ENCODE measurements around the gene FABP3.
"Not testable (repeated sequence)": the region's sequence is repeated elsewhere in the genome, so short reads cannot be mapped to it uniquely, and the experiment has no call there.

FABP3 gene

GRCh38 chr1:31397360-31398095, 24.7 kb upstream of the FABP3 start:
- FAIRE-seq: no peak

GRCh38 chr1:31396633-31397351, 23.9 kb upstream of the FABP3 start:
- no peak for FAIRE-seq

- FAIRE-seq: no peak
Measured at GRCh38 chr1:31394584-31395193, 21.8 kb upstream of the FABP3 start.

- FAIRE-seq: no peak
Measured at GRCh38 chr1:31393463-31393862, 20.6 kb upstream of the FABP3 start.

DNA sequence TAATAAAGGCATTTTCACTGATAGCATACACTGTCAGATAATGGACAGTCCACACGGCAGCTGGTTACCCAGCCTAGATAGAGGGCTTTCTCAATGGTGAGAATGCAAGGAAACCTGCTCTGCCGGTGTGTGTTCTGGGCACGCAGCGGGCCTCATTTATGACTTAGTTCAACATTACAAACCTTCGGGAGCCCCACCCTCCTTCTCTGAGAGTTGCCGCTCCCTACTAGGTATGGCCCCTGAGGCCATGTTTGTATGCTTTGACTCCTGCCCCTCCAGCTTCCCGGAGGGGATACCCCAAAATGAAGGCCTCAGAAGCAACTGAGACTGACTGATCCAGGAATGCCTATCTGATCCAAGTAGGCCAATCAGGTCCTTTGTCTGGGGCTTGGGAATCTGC, 17.2 kb upstream of the FABP3 start:
- no peak for FAIRE-seq

DNA sequence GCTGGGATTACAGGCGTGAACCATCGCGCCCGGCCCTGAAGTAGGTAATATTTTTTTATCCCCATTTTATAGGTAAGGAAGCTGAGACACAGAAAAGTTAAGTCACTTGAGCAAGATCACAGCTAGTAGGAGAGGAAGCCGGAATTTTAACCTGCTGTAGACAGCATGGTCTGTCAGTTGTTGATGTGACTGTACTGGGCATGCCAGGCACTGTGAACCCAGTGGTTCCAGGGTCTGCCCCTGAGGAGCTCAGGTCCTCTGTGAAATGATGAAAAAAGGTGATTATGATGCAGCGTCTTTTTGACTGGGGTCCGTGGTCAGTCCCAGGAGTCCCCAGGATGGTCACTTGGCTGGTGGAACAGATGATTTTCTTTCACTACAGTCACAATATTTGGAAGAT, 16.7 kb upstream of the FABP3 start:
- no peak for FAIRE-seq

GRCh38 chr1:31387612-31388011, 14.7 kb upstream of the FABP3 start:
- FAIRE-seq: no peak

DNA sequence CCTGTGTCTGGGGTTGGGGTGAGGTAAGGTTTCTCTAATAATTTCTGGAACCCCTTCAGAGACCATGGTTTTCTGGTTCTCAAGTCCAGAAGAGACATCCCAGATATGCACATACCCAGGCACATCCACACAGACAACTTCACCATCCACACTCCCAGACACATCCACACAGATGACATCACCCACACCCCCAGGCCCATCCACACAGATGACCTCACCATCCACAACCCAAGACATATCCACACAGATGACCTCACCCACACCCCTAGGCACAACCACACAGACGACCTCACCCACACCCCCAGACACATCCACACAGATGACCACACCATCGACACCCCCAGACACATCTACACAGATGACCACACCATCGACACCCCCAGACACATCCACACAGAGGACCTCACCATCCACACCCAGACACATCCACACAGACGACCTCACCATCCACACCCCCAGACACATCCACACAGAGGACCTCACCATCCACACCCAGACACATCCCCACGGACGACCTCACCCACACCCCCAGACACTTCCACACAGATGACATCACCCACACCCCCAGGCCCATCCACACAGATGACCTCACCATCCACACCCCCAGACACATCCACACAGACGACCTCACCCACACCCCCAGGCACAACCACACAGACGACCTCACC, 13.8 kb upstream of the FABP3 start:
- not testable (repeated sequence) for FAIRE-seq

DNA sequence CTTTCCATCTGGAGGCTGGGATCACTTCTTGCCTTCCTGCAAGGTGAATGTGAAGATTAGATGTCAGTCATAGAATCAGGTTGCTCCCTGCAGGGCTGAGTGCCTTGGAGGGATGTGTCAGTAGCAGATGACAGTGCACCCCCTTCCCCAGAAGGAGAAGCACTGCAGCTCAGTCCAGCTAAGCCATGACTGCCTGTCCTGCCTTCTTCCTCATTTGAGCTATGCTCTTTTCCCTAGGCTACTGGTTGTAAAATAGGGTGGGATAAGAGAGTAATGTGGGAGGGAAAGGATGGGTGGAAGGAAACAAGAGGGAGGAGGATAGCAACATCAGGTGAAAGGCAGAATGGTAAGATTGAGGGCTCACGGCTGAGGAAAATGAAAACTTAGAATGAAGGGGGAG, 11.1 kb upstream of the FABP3 start:
- FAIRE-seq: no peak

DNA sequence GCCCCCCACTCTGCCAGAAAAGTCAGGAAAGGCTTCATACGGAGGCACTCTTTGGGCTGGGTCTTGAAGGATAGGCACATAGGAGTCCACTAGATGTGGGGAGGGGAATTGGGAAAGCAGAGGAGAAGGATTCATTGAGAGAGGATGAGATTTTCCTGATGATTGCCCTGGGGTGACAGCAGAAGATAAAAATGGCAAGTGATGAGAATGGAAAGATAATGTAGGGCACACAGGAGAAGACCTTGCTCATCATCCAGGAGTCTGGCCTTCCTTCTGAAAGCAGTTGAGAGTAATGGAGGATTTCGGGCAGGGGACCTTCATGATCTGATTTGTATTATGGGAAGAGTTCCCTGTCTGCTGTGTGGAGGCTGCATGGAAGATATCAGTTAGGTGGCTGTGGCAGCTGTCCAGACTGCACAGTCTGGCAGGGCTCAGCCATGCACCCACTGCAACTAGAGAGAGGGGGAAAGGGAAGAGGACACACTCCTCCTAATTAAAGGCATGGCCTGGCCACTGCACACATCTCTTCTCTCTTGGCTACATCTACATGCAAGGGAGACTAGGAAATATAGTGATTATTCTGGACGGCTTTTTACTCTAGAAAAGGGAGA, 9.6 kb upstream of the FABP3 start:
- no peak for FAIRE-seq

DNA sequence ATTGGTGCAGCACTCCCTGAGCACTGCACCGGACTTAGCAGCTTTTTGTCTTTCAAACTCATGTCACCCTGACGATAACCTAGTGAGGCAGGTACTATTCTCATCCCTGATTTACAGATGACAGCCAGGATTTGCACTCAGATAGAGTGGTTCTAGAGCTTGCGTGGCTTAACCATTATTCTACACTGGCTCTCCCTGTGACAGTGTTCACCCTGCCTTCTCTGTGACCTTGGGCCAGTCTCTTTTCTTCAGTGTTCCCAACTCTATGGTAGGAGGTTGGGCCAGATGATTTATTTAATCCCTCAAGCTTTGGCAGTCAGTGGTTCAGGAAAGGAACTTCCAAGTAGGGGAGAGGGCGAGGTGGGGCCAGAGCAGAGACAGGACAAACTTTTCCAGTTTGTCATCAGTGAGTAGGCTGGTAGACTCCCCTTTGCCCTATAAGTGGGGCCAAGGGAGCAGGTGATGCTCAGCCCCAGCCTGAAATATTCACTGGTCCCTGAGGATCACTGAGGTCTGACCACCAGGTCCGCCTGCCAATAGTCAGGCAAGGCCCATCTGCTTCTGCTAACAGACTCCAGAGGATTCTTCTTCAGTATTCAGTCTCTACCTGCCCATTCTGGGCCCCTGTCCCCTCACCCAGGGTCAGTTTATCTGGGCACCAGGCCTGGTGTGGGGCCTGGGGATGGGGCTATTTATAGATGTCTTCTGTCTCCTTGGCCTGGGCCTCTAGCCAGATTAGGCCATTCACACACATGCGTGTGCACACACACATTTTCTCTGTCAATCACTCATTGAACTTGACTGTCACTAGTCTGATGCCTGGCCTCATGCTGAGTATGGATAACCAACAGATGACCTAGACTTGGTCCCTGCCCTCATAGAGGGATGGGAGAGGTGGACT, 8.8 kb upstream of the FABP3 start:
- no peak for FAIRE-seq

- FAIRE-seq: no peak
Measured at GRCh38 chr1:31380181-31380580, 7.3 kb upstream of the FABP3 start.

- no peak for FAIRE-seq
Measured at GRCh38 chr1:31378001-31378400, 5.1 kb upstream of the FABP3 start.

DNA sequence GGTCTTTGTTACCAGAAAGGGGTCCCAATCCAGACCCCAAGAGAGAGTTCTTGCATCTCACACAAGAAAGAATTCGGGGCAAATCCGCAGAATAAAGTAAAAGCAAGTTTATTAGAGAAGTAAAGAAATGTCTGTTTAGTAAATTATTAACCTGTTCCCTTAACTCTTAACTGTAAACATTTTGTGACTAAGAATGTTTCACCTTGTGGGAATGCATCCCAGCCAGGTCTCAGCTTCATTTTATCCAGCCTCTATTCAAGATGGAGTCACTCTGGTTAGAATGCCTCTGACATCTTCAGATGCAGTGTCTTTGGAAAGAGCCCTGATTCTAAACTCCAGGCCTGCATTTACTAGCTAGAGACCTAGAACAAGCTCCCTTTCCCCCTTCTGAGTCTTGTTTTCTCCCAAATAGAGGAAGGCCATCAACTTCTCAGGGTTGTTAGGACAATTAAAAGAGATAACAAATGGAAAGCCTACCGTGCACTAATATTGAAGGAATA, 4.5 kb upstream of the FABP3 start:
- no peak for FAIRE-seq

GRCh38 chr1:31376375-31377134, 3.7 kb upstream of the FABP3 start:
- no peak for FAIRE-seq

DNA sequence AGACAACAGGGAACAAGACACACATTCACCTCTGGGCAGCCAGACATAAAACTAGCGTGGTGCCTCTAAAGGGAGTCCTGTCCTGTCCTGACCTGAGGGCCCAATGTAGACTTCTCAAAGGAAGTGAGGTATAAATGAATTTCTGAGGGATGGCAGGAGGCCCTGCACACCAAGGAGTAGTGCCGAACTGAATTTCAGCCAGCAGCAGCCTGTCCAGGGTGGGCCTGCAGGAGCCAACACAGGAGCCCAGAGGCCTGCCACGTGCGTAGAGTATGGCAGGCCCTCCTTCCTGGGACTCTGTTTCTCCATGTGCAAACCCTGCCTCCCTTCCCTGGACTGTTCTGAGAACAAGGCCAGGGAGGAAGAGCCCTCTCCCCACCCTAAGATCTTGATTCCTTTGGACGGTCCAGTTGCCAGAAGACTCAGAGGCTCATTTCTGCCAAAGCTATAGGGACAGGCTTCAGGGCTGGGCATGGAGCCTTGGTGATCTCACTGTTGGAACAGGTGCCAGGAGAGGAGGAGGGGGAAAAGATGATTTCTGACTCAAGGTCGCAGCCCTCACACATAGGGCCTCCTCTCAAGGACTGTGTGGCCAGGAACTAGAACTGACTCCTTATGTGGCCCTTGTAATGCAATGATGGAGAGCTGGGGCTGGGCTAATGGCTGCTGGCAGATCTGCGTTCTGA, 1.8 kb upstream of the FABP3 start:
- FAIRE-seq: no peak

- no peak for FAIRE-seq
Measured at GRCh38 chr1:31373897-31374486, 1.1 kb upstream of the FABP3 start.

- FAIRE-seq: no peak
Measured at GRCh38 chr1:31372751-31373055, 173 bp downstream of the FABP3 start.

GRCh38 chr1:31372051-31372450, 825 bp downstream of the FABP3 start:
- no peak for FAIRE-seq
